Uterus (tissue), 4 donors: Measurements from ENCODE around the gene EFCAB5. TPM values are rescaled to one million over a fixed set of nuclear protein-coding genes. Genes with fewer than 3 reads are reported as not detected.
"Not testable (repeated sequence)": the region's sequence is repeated elsewhere in the genome, so short reads cannot be mapped to it uniquely, and the experiment has no call there.

ENCODE experiments used
- DNase-seq, 2 donors: peaks; one replicate each; pipeline ENCODE4 v3.0.0-alpha.2; 2019 to 2020
- H3K27ac ChIP-seq, 2 donors: fragments of 200-600 bp; sonication (generic); 1 replicate in 1 of 2; 2 replicates in 1 of 2; pipeline ENCODE4 v1.5.1; 2016 to 2018
- H3K27me3 ChIP-seq, 2 donors: fragments of 200-600 bp; sonication (generic); one replicate each; pipeline ENCODE4 v1.5.1; 2018 to 2019; ENCODE audit warnings: control low read depth in 1 of 2
- H3K36me3 ChIP-seq, 2 donors: fragments of 200-600 bp; sonication (generic); one replicate each; pipeline ENCODE4 v1.5.1; 2019; ENCODE audit warnings: control low read depth in 1 of 2
- H3K4me1 ChIP-seq, 2 donors: fragments of 200-600 bp; sonication (generic); one replicate each; pipeline ENCODE4 v1.5.1; 2018 to 2019; ENCODE audit warnings: control low read depth in 1 of 2
- H3K4me3 ChIP-seq, 2 donors: fragments of 200-600 bp; sonication (generic); 1 replicate in 1 of 2; 2 replicates in 1 of 2; pipeline ENCODE4 v1.5.1; 2018 to 2019; ENCODE audit warnings: mild to moderate bottlenecking in 1 of 2
- H3K9me3 ChIP-seq, 2 donors: fragments of 200-600 bp; sonication (generic); one replicate each; pipeline ENCODE4 v1.5.1; 2019; ENCODE audit warnings: control low read depth in 1 of 2
- CTCF ChIP-seq, 4 experiments: fragments of 200-600 bp in 2 of 4; fragments of 450-650 bp in 2 of 4; sonication (generic) in 2 of 4; IDR thresholded peaks; one replicate each; pipeline ENCODE4 v1.5.1; 2016 to 2019; ENCODE audit warnings: antibody characterized with exemption in 4 of 4, mild to moderate bottlenecking in 2 of 4, moderate library complexity in 1 of 4
- POLR2A ChIP-seq, 2 donors: fragments of 450-650 bp; IDR thresholded peaks; one replicate each; pipeline ENCODE4 v1.6.1; 2016; ENCODE audit warnings: antibody characterized with exemption in 2 of 2, mild to moderate bottlenecking in 1 of 2, moderate library complexity in 1 of 2
- intact Hi-C: fragments of 100-400 bp; cut with DNase I; formaldehyde crosslinking; loops from one replicate; pipeline ENCODE4 v1.15.1; 2023; ENCODE audit warnings: low total_unique reads
- total RNA-seq, 4 donors: library from RNA; depleted of rRNA in 3 of 4; stranded (reverse); fragments of >200 nt in 3 of 4; gene quantifications; one replicate each; pipeline versions ENCODE4 v1.1.0 to v1.2.4, GENCODE V29; 2014 to 2023
- donor health status: DM: yes; HTN: yes; CAD: no.

The EFCAB5 gene
- total RNA-seq, 4 donors from 2014 or later: 0.27 to 0.97 TPM; not detected in 2

DNA sequence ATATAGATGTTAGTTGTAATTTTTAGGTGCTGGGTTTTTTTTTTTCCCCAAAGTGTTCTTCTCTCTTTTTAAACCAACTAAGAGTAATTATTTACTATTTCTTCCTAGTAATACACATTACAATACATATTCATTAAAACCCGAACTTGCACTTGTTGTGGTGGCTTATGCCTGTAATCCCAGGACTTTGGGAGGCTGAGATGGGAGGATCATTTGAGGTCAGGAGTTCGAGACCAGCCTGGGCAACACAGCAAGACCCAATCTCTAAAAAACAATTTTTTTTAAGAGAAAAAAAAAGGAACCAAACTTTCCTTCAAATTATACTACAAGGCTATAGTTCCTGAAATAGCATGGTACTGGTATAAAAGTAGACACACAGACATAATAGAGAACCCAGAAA is 3.8 kb downstream of the EFCAB5 start:
- H3K27me3 ChIP-seq: no peaks in the 10 kb centered on the region
- TF ChIP-seq POLR2A (IDR thresholded peaks at IDR 0.05) (no peak), CTCF (IDR thresholded peaks at IDR 0.05) (no peak)
- H3K9me3 ChIP-seq: no peaks in the 10 kb centered on the region
- no peaks in the 10 kb centered on the region for H3K36me3 ChIP-seq
- no peaks in the 10 kb centered on the region for H3K4me1 ChIP-seq
- no peak overlapping the region for H3K27ac ChIP-seq
- no peak overlapping the region for H3K4me3 ChIP-seq
- DNase-seq: no peak
- intact Hi-C loops: no loop called here

DNA sequence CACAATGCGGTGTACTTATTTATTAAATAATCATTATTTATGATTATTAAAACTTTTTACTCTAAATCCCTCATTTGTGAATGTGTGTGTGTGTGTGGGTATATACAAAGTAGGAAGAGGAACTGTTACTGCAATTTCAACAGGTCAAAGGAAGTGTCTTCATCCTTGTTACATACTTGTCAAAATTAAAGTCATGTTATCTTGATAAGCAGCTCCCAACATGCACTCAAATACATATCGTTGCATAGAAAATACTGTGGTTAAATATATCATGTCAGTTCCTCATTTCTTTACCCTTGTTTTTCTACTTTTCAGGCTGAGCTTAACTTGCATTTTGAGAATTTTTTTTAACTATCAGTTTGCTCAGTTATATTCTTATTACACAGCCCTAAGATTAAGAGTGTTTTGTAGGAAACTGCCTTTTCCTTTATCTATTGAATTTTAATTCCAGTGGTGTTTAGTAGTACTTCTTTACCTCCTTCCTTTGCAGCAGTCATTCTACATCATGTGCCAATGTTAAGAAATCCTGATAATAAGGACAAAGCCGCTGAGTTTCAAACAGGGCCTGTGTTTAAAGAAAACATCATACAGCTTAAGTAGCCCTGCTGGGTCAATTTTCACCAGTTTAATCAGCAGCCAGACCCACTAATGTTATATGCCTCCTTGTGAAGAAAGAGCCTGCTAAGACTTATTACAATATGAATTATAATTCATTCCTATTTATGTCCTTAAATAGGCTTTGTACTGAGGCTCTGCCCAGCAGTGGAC is 7.2 kb downstream of the EFCAB5 start:
- no peak overlapping the region for H3K27ac ChIP-seq
- H3K36me3 ChIP-seq: no peaks in the 10 kb centered on the region
- intact Hi-C loops: no loop called here
- H3K4me3 ChIP-seq: no peak overlapping the region
- TF ChIP-seq CTCF (IDR thresholded peaks at IDR 0.05): no peak
- TF ChIP-seq POLR2A (IDR thresholded peaks at IDR 0.05): no peak
- no peaks in the 10 kb centered on the region for H3K9me3 ChIP-seq
- H3K4me1 ChIP-seq: no peaks in the 10 kb centered on the region
- no peak for DNase-seq
- no peaks in the 10 kb centered on the region for H3K27me3 ChIP-seq

DNA sequence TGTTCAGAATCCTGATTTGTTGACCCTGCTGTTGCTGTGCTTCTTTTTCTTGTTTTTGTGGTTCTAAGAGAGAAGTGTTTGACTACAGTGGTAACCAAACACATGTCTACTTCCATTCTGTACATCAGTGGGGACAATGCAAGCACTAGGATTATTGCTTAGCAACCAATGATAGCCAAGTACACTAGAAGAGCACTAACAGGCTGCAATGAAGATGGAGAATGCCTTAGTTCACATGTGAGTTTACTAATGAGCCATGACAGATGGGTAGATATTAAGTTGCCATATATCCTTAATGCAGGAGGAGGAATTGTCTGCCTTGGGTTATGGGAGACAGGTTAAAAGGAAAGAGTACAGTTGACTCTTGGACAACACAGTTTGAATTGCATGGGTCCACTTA is 8.3 kb downstream of the EFCAB5 start:
- Histone ChIP-seq H3K9me3 (no peaks in the 10 kb centered on the region), H3K4me3 (no peak overlapping the region), H3K27ac (no peak overlapping the region), H3K36me3 (no peaks in the 10 kb centered on the region), H3K4me1 (no peaks in the 10 kb centered on the region), H3K27me3 (no peaks in the 10 kb centered on the region)
- TF ChIP-seq CTCF (IDR thresholded peaks at IDR 0.05): no peak
- TF ChIP-seq POLR2A (IDR thresholded peaks at IDR 0.05): no peak
- no peak for DNase-seq
- intact Hi-C loops: no loop called here

DNA sequence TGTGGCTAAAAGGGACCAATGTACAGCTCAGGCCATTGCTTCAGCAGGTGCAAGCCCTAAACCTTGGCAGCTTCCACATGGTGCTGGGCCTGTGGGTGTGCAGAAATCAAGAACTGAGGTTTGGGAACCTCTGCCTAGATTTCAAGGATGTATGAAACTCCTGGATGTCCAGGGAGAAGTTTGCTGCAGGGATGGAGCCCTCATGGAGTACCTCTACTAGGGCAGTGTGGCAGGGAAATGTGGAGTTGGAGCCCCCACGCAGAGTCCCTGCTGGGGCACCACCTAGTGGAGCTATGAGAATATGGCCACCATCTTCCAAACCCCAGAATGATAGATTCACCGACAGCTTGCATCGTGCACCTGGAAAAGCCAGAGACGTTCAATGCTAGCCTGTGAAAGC is 13.0 kb downstream of the EFCAB5 start:
- Histone ChIP-seq H3K27ac (no peak overlapping the region), H3K36me3 (no peaks in the 10 kb centered on the region), H3K9me3 (no peaks in the 10 kb centered on the region), H3K4me1 (no peaks in the 10 kb centered on the region), H3K4me3 (no peak overlapping the region), H3K27me3 (no peaks in the 10 kb centered on the region)
- intact Hi-C loops: no loop called here
- TF ChIP-seq POLR2A (IDR thresholded peaks at IDR 0.05) (no peak), CTCF (IDR thresholded peaks at IDR 0.05) (no peak)
- no peak for DNase-seq

GRCh38 chr17:29956225-29956624 is 14.8 kb downstream of the EFCAB5 start:
- no peak for DNase-seq
- Histone ChIP-seq H3K27me3 (no peaks in the 10 kb centered on the region), H3K4me1 (no peaks in the 10 kb centered on the region), H3K9me3 (no peaks in the 10 kb centered on the region), H3K36me3 (no peaks in the 10 kb centered on the region), H3K4me3 (no peak overlapping the region), H3K27ac (no peak overlapping the region)
- TF ChIP-seq CTCF (IDR thresholded peaks at IDR 0.05) (no peak), POLR2A (IDR thresholded peaks at IDR 0.05) (no peak)
- intact Hi-C loops: no loop called here

DNA sequence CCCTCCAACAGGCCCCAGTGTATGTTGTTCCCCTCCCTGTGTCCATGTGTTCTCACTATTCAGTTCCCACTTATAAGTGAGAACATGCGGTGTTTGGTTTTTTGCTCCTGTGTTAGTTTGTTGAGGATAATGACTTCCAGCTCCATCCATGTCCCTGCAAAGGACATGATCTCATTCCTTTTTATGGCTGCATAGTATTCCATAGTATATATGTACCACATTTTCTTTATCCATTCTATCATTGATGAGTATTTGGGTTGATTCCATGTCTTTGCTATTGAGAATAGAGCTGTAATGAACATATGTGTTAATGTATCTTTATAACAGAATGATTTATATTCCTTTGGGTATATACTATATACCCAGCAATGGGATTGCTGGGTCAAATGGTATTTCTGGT is 16.1 kb downstream of the EFCAB5 start:
- DNase-seq, H3K4me1 ChIP-seq, H3K4me3 ChIP-seq, H3K27ac ChIP-seq, H3K27me3 ChIP-seq, H3K36me3 ChIP-seq, H3K9me3 ChIP-seq, intact Hi-C loops: not testable (repeated sequence)
